Measurements from ENCODE around the gene VSIR. TPM values are rescaled to one million over a fixed set of nuclear protein-coding genes. Genes with fewer than 3 reads are reported as not detected.

VSIR gene
- total RNA-seq, 1 donor from 2014 or later: 63.0 TPM

GRCh38 chr10:71708897-71709882, 64.1 kb downstream of the VSIR start:
- intact Hi-C loops (cut with DNase I): loop anchor here (5.0 kb wide), 2 partner anchors 47 to 312 kb away; partner anchors contain the start of gene CDH23
- DNase-seq (ENCODE audit: low spot score): no peak

GRCh38 chr10:71708301-71708703, 65.0 kb downstream of the VSIR start:
- DNase-seq (ENCODE audit: low spot score): peak; percentile 92
- intact Hi-C loops (cut with DNase I): loop anchor here (5.0 kb wide), 2 partner anchors 46 to 311 kb away; partner anchors contain the start of gene CDH23

GRCh38 chr10:71707240-71707789, 66.0 kb downstream of the VSIR start:
- no peak for DNase-seq (ENCODE audit: low spot score)
- intact Hi-C loops (cut with DNase I): loop anchor here (5.0 kb wide), 2 partner anchors 45 to 310 kb away; partner anchors contain the start of gene CDH23

- intact Hi-C loops (cut with DNase I): loop anchor here (5.0 kb wide), 2 partner anchors 44 to 309 kb away; partner anchors contain the start of gene CDH23
- no peak for DNase-seq (ENCODE audit: low spot score)
Observed at GRCh38 chr10:71706216-71707121, 66.9 kb downstream of the VSIR start.

- no peak for DNase-seq (ENCODE audit: low spot score)
- intact Hi-C loops (cut with DNase I): loop anchor here (5.0 kb wide), 2 partner anchors 43 to 308 kb away; partner anchors contain the start of gene CDH23
Observed at GRCh38 chr10:71705582-71705981, 67.7 kb downstream of the VSIR start.

- DNase-seq (ENCODE audit: low spot score): no peak
- intact Hi-C loops (cut with DNase I): loop anchor here (5.0 kb wide), 3 partner anchors 43 to 388 kb away; partner anchors contain the start of genes CDH23 and SLC29A3
Observed at GRCh38 chr10:71704816-71705215, 68.5 kb downstream of the VSIR start.

- no peak for DNase-seq (ENCODE audit: low spot score)
- intact Hi-C loops (cut with DNase I): loop anchor here (5.0 kb wide), 1 partner anchor 386 kb away; the partner anchor contains the start of gene SLC29A3
Observed at GRCh38 chr10:71703577-71703976, 69.7 kb downstream of the VSIR start.

GRCh38 chr10:71701496-71702132, 71.7 kb downstream of the VSIR start:
- DNase-seq (ENCODE audit: low spot score): no peak
- intact Hi-C loops (cut with DNase I): loop anchor here (5.0 kb wide), 1 partner anchor 384 kb away; the partner anchor contains the start of gene SLC29A3

GRCh38 chr10:71700731-71701368, 72.5 kb downstream of the VSIR start:
- no peak for DNase-seq (ENCODE audit: low spot score)
- intact Hi-C loops (cut with DNase I): loop anchor here (5.0 kb wide), 1 partner anchor 384 kb away; the partner anchor contains the start of gene SLC29A3

GRCh38 chr10:71698737-71699136, 74.6 kb downstream of the VSIR start:
- intact Hi-C loops (cut with DNase I): loop anchor here (5.0 kb wide), 1 partner anchor 74 kb away; the partner anchor contains the start of gene VSIR
- no peak for DNase-seq (ENCODE audit: low spot score)

- DNase-seq (ENCODE audit: low spot score): no peak
- intact Hi-C loops (cut with DNase I): loop anchor here (5.0 kb wide), 1 partner anchor 74 kb away; the partner anchor contains the start of gene VSIR
Observed at GRCh38 chr10:71697938-71698709, 75.2 kb downstream of the VSIR start.

Small RNAs within 50 kb of the gene (microRNA-seq; reads per million reads assigned to microRNA genes)
- gene MIR7152: not detected

Other genes with a start within 250 kb of the VSIR start
- not detected for gene C10orf105, start 53.7 kb downstream of the VSIR start, total RNA-seq
- 1,123 TPM for gene PSAP, start 77.7 kb upstream of the VSIR start, total RNA-seq
- 24.4 TPM for gene CHST3, start 190.9 kb upstream of the VSIR start, total RNA-seq